A549 (cell line): Measurements from ENCODE around the gene CPA1.

Experiments
- CTCF ChIP-seq: fragments of >200 bp; sonication (Bioruptor Twin); formaldehyde crosslinking; IDR thresholded peaks from 3 replicates; pipeline ENCODE4 v1.5.1; 2016
- EHMT2 ChIP-seq: fragments of 200-600 bp; sonication (generic); IDR thresholded peaks from 2 replicates; pipeline ENCODE4 v1.6.1; 2016; ENCODE audit warnings: antibody characterized with exemption, low read depth, mild to moderate bottlenecking, moderate library complexity
- FOSL2 ChIP-seq, 2 experiments: fragments of 450-650 bp in 1 of 2; fragments of >200 bp in 1 of 2; sonication (Bioruptor Twin) in 1 of 2; formaldehyde crosslinking; IDR thresholded peaks; 2 replicates each; pipeline versions ENCODE4 v1.5.0 to v1.6.1; 2016 to 2020; ENCODE audit warnings: mild to moderate bottlenecking in 1 of 2, moderate library complexity in 1 of 2
- POLR2A ChIP-seq: IDR thresholded peaks from 2 replicates; pipeline ENCODE4 v1.6.1; 2012; ENCODE audit warnings: mild to moderate bottlenecking, low read length
- RCOR1 ChIP-seq: fragments of 150-350 bp; IDR thresholded peaks from 2 replicates; pipeline ENCODE4 v1.6.1; 2014; ENCODE audit warnings: antibody characterized with exemption, low read length, low read depth
- REST ChIP-seq: fragments of 200-600 bp; sonication (generic); IDR thresholded peaks from 2 replicates; pipeline ENCODE4 v1.6.1; 2016; ENCODE audit warnings: antibody characterized with exemption, mild to moderate bottlenecking, moderate library complexity

- TF ChIP-seq CTCF: no peak
- TF ChIP-seq FOSL2 (IDR thresholded peaks at IDR 0.05): no peak
- no peak for TF ChIP-seq FOSL2 (CRISPR knock-in tag; IDR thresholded peaks at IDR 0.05)
- no peak for TF ChIP-seq RCOR1
- TF ChIP-seq POLR2A: no peak
- no peak for TF ChIP-seq REST
- TF ChIP-seq EHMT2: no peak
Observed at GRCh38 chr7:130374507-130374906, 5.8 kb upstream of the CPA1 start.
